HG03060 (cell line): ENCODE measurements around the gene HDAC6.
A peak's percentile ranks its signal among the peaks of the same experiment; 100 is the strongest.
"Not testable (repeated sequence)": the region's sequence is repeated elsewhere in the genome, so short reads cannot be mapped to it uniquely, and the experiment has no call there.

Experiments
- ATAC-seq: cut with Tn5 transposase; IDR thresholded peaks from one replicate; pipeline ENCODE4 v1.9.1; 2021; ENCODE audit warnings: low read depth, moderate number of reproducible peaks; ENCODE audit not compliant: unreplicated experiment

Gene HDAC6

GRCh38 chrX:48789366-48790220 is 12.3 kb upstream of the HDAC6 start:
- no peak for ATAC-seq

DNA sequence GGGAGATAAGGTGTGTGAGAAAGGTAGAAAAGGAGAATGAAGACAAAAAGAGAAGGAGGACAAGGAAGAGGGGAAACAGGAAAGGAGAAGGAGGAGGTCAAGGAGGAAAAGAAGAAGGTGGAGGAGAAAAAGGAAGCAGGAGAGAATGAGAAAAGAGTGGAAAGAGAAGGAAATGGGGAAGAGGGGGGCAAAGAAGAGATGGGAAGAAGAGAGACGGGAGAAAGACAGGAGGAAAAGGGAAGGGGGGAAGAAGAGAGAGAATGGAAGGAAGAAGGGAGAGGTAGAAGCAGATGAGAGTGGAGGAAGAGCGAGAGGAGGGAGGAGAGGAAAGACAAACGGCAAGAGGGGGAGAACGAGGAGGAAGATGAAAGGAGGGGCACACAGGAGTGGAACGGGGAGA is 11.4 kb upstream of the HDAC6 start:
- ATAC-seq = no peak

- no peak for ATAC-seq
Observed at GRCh38 chrX:48791063-48791820, 10.6 kb upstream of the HDAC6 start.

GRCh38 chrX:48792219-48792618 is 9.6 kb upstream of the HDAC6 start:
- no peak for ATAC-seq

- no peak for ATAC-seq
Observed at GRCh38 chrX:48793935-48794334, 7.9 kb upstream of the HDAC6 start.

GRCh38 chrX:48794340-48794910 is 7.4 kb upstream of the HDAC6 start:
- no peak for ATAC-seq

- ATAC-seq = no peak
Observed at GRCh38 chrX:48794911-48795515, 6.9 kb upstream of the HDAC6 start.

DNA sequence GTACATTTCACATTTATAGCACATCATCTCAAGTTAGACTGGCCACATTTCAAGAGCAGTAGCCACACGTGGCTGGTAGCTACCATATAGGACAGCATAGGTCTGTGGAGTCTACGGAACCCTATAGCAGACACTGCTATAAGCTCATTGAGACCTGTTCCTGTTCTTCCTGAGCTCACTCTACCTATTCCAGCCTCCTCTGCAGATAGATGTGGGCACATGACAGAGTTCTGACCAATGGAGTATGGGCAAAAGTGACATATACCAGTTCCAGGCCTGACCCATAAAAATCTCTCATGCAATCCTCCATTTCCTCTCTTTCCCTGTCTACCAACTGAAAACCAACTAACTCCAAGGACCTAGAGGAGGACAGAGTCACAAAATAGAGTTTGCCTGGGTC is 3.5 kb upstream of the HDAC6 start:
- no peak for ATAC-seq

DNA sequence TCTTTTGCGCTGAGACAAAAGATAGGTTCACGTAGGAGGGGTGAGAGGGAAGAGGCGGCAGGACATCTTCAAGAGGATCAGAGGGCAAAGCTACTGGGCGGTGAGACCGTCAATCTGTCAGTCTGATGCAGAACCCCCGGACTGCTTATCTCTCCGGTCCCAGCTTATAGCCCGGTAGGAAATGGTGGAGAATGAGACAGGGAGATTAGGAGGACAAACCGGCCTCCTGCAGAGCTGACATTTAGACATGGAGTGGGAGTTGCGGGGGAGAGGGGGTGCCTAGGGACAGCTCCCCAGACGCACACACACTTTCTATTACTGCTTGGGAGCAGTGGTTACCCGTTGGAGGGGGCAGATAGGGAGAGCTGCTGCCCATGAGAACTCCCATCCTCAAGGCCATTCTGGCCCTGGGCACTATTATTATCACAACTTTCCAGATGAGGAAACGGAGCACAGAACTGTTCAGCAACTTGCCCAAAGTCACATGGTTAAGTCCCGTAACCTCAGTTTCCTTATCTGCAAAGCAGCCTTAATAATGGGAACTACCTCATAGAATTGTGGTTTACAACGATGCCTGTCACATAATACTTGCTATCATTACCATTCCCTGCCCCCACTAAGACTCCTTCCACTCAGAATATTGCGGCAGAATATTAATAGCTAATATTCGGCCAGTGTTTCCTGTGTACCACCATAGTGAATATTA is 1.1 kb upstream of the HDAC6 start:
- ATAC-seq = no peak

- ATAC-seq = peak; percentile 23
Observed at GRCh38 chrX:48802089-48802904, 430 bp downstream of the HDAC6 start.

GRCh38 chrX:48802905-48803200 is 986 bp downstream of the HDAC6 start:
- ATAC-seq = no peak

DNA sequence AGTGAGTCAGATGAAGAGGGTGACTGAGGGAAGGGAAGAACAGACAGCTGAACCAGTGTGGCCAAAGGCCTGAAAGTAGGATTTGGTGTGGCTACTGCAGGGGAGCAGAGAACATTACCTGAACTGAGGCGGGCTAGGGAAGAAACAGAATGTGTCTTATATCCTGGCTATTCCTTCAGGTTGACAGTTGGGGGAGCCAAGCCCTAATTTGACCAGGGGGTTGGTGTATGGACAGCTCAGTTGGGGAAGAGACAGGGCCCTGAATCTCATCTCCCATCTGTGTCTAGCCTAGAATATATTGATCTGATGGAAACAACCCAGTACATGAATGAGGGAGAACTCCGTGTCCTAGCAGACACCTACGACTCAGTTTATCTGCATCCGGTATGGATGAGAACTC is 4.2 kb downstream of the HDAC6 start:
- ATAC-seq = no peak

DNA sequence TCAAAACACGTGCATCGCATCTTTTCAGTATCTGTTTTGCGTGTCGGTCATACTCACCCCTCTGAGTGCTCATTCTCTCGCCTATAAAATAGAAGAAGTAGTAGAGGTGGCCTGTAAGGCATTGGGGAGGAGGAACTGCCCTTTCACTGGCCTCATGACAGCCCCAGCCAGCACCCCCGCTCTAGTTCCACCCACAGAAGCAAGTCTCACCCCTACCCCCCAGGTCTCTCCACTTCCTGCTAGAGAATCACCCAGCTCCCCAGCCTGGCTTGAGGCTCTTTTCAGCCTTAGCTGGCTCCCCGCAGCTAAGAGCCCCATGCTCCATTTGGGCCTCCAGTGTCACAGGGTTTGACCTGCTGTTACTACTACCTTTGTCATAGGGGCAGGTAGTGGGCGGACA is 11.8 kb downstream of the HDAC6 start:
- ATAC-seq = no peak

DNA sequence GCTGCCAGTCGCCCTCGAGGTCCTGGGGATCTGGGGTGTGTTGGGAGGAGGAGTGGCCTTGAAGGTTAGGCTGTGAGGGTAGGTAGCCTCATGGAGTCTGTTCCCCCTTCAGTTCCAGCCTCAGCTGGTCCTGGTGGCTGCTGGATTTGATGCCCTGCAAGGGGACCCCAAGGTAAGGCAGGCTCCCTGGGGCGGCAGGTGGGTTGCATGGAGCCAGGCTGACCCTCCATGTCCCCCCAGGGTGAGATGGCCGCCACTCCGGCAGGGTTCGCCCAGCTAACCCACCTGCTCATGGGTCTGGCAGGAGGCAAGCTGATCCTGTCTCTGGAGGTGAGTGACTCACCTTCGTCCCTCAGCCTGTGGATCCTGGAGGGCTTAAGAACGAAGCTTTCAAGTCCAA is 12.9 kb downstream of the HDAC6 start:
- ATAC-seq = no peak

DNA sequence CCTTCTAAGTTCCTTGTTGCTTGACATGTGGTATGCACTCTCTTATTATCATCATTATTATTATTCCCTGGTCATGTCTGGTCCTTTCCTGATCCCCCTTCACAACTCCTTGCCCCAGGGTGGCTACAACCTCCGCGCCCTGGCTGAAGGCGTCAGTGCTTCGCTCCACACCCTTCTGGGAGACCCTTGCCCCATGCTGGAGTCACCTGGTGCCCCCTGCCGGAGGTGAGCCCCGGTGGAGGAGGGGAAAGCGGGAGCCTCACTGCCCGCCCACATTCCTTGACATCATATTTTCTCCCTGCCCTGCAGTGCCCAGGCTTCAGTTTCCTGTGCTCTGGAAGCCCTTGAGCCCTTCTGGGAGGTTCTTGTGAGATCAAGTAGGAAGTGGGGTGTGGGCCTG is 13.4 kb downstream of the HDAC6 start:
- no peak for ATAC-seq

GRCh38 chrX:48816014-48816810 is 14.3 kb downstream of the HDAC6 start:
- ATAC-seq = no peak

DNA sequence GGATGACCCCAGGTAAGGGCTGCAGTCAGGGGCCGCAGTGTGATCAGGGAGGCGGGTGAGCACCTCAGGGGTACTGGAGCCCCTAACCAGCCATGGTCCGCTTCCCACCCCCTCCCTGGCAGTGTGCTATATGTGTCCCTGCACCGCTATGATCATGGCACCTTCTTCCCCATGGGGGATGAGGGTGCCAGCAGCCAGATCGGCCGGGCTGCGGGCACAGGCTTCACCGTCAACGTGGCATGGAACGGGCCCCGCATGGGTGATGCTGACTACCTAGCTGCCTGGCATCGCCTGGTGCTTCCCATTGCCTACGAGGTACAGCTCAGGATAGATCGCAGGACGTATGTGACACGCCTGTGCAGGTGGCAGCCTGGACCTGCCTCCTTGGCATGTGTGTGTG is 16.2 kb downstream of the HDAC6 start:
- ATAC-seq = no peak

GRCh38 chrX:48818866-48819265 is 17.0 kb downstream of the HDAC6 start:
- ATAC-seq = no peak

DNA sequence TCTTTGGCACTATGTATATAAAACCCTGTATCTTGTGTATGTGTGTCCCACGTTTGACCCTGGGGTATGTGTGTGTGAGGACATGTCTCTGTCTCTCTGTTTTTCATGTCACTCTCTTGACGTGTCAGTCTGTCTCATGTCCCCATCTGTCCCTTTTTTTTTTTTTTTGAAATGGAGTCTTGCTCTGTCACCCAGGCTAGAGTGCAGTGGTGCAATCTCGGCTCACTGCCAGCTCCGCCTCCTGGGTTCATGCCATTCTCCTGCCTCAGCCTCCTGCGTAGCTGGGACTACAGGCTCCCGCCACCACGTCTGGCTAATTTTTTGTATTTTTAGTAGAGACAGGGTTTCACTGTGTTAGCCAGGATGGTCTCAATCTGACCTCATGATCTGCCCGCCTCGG is 17.5 kb downstream of the HDAC6 start:
- ATAC-seq = not testable (repeated sequence)
